Naive thymus-derived CD4-positive, alpha-beta T cell (primary cell): ENCODE results near the gene SYNPO. TPM values are rescaled to one million over a fixed set of nuclear protein-coding genes. Genes with fewer than 3 reads are reported as not detected.
A peak's percentile ranks its signal among the peaks of the same experiment; 100 is the strongest.

Experiments
- ATAC-seq: fragments of 150-1000 bp; cut with Tn5 transposase; 2 replicates; pipeline ENCODE4 v1.10.0; 2021; ENCODE audit warnings: mild to moderate bottlenecking, moderate library complexity
- CTCF ChIA-PET: fragments of 350-600 bp; sonication (Branson Sonifier 250); formaldehyde crosslinking; loops from one replicate; lab custom pipeline; 2021; ENCODE audit warnings: antibody characterized with exemption; lab: Charles Lee
- POLR2A ChIA-PET: fragments of 350-600 bp; sonication (Branson Sonifier 250); formaldehyde crosslinking; loops from one replicate; lab custom pipeline; 2021; ENCODE audit warnings: antibody characterized with exemption, inconsistent platforms; lab: Charles Lee
- DNase-seq, 9 donors: peaks; one replicate each; pipeline versions ENCODE4 v3.0.0 to v3.0.0-alpha.2; 2020 to 2022; ENCODE audit warnings: mixed read lengths in 1 of 9
- H3K27ac ChIP-seq: one replicate; pipeline ENCODE4 v1.7.0; 2013; ENCODE audit warnings: mild to moderate bottlenecking, low read depth, low read length, moderate library complexity
- H3K27me3 ChIP-seq, 2 donors: one replicate each; pipeline ENCODE4 v1.7.0; 2013; ENCODE audit warnings: low read length in 2 of 2, mild to moderate bottlenecking in 2 of 2, moderate library complexity in 2 of 2; ENCODE audit not compliant: control insufficient read depth in 2 of 2, insufficient read depth in 2 of 2
- H3K36me3 ChIP-seq, 3 experiments: 1 replicate in 2 of 3; 2 replicates in 1 of 3; pipeline ENCODE4 v1.7.0; 2013; ENCODE audit warnings: low read length in 3 of 3, mild to moderate bottlenecking in 3 of 3, moderate library complexity in 1 of 3; ENCODE audit not compliant: insufficient read depth in 3 of 3, control insufficient read depth in 2 of 3
- H3K4me1 ChIP-seq, 2 donors: one replicate each; pipeline ENCODE4 v1.7.0; 2013; ENCODE audit warnings: low read length in 2 of 2, mild to moderate bottlenecking in 2 of 2, moderate library complexity in 1 of 2; ENCODE audit not compliant: control insufficient read depth in 2 of 2, insufficient read depth in 2 of 2
- H3K4me3 ChIP-seq: 2 replicates; pipeline ENCODE4 v1.7.0; 2013; ENCODE audit warnings: mild to moderate bottlenecking, low read length
- H3K9me3 ChIP-seq, 3 experiments: 1 replicate in 2 of 3; 2 replicates in 1 of 3; pipeline ENCODE4 v1.7.0; 2013; ENCODE audit warnings: low read length in 3 of 3; ENCODE audit not compliant: control insufficient read depth in 2 of 3
- H3K27ac Mint-ChIP-seq, 9 donors: one replicate each; pipeline ENCODE4 v1.8.0; 2020 to 2022; ENCODE audit warnings: mixed read lengths in 9 of 9, mild to moderate bottlenecking in 8 of 9, moderate library complexity in 5 of 9, inconsistent platforms in 2 of 9
- H3K27me3 Mint-ChIP-seq, 5 donors: one replicate each; pipeline ENCODE4 v1.8.0; 2021 to 2022; ENCODE audit warnings: mixed read lengths in 5 of 5, mild to moderate bottlenecking in 1 of 5
- H3K36me3 Mint-ChIP-seq, 5 donors: one replicate each; pipeline ENCODE4 v1.8.0; 2020 to 2022; ENCODE audit warnings: mixed read lengths in 5 of 5, mild to moderate bottlenecking in 3 of 5, inconsistent platforms in 1 of 5
- H3K4me1 Mint-ChIP-seq, 7 donors: one replicate each; pipeline ENCODE4 v1.8.0; 2020 to 2022; ENCODE audit warnings: mixed read lengths in 7 of 7, mild to moderate bottlenecking in 3 of 7, inconsistent platforms in 1 of 7
- H3K4me3 Mint-ChIP-seq, 10 donors: one replicate each; pipeline ENCODE4 v1.8.0; 2020 to 2022; ENCODE audit warnings: mild to moderate bottlenecking in 10 of 10, mixed read lengths in 10 of 10, moderate library complexity in 6 of 10, inconsistent platforms in 2 of 10
- H3K9me3 Mint-ChIP-seq, 11 donors: one replicate each; pipeline ENCODE4 v1.8.0; 2020 to 2022; ENCODE audit warnings: mixed read lengths in 11 of 11, mild to moderate bottlenecking in 4 of 11, inconsistent platforms in 1 of 11, moderate library complexity in 1 of 11
- intact Hi-C, 2 donors: fragments of 100-400 bp; cut with micrococcal nuclease; formaldehyde crosslinking; loops; one replicate each; pipeline ENCODE4 v1.15.1; 2023
- polyA plus RNA-seq, 2 donors: library from polyadenylated mRNA; unstranded; fragments of 300-500 nt; fragmentation: Illumina TruSeq; gene quantifications; one replicate each; pipeline ENCODE4 v1.2.3, GENCODE V29; 2021
- total RNA-seq, 6 experiments: library from RNA in 5 of 6; stranded (reverse) in 5 of 6; gene quantifications; 1 replicate in 5 of 6; 2 replicates in 1 of 6; pipeline ENCODE4 v1.2.3 and lab custom pipeline; 2021 to 2026

The SYNPO gene
- total and polyA plus RNA-seq, 7 experiments from 2014 or later, result 0.07 to 0.59 (median 0.12) TPM; not detected in 3

DNA sequence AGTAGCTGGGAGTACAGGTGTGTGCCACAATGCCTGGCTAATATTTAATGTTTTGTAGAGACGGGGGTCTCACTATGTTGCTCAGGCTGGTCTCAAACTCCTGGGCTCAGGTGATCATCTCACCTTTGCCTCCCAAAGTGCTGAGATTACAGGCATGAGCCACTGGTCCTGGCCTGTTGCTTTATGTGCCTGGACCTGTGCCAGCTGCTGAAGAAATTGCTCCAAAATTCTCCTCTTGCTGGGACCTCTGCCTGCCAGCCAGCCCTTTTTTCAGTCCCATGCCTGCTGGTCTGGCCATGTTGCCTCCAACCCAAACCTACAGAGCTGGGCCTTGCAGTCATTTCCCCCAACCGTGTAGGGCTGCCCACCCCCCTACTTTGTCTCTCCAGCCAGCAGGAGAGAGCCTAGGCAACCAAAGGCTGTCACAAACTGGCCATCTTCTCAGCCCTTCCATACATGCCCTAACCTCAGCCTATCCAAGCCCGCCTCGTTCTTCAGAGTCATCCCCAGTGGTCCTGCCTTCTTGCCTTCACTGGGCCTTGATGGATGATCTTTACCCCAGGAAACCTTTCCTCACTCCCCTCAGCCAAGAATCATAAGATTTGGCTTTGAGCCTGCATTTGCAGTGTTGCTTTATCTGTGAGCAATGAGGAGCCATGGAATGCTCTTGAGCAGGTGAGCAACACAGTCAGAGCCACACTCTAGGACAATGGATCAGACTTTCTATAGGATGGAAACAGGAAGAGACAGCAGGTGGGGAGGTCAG is 27.4 kb upstream of the SYNPO start:
- Histone ChIP-seq H3K36me3 (no peaks in the 10 kb centered on the region), H3K9me3 (no peaks in the 10 kb centered on the region), H3K4me3 (no peak overlapping the region), H3K27me3 (no peaks in the 10 kb centered on the region), H3K27ac (no peak overlapping the region), H3K4me1 (no peaks in the 10 kb centered on the region)
- POLR2A ChIA-PET, result no interaction called here
- H3K36me3 Mint-ChIP-seq, result no peaks in the 10 kb centered on the region
- H3K4me1 Mint-ChIP-seq, result no peaks in the 10 kb centered on the region
- peaks cover 0 to 7% (median 0%) of the 10 kb centered on the region in 5 donors for H3K27me3 Mint-ChIP-seq
- ATAC-seq (no peak), DNase-seq (no peak)
- CTCF ChIA-PET, result interaction anchor here (0.5 kb wide), 1 partner anchor 48 kb away, joined by 3 read pairs; no protein-coding TSS in a partner anchor
- intact Hi-C loops, result no loop called here
- H3K27ac Mint-ChIP-seq, result no peak overlapping the region
- H3K4me3 Mint-ChIP-seq, result no peak overlapping the region
- no peaks in the 10 kb centered on the region for H3K9me3 Mint-ChIP-seq

DNA sequence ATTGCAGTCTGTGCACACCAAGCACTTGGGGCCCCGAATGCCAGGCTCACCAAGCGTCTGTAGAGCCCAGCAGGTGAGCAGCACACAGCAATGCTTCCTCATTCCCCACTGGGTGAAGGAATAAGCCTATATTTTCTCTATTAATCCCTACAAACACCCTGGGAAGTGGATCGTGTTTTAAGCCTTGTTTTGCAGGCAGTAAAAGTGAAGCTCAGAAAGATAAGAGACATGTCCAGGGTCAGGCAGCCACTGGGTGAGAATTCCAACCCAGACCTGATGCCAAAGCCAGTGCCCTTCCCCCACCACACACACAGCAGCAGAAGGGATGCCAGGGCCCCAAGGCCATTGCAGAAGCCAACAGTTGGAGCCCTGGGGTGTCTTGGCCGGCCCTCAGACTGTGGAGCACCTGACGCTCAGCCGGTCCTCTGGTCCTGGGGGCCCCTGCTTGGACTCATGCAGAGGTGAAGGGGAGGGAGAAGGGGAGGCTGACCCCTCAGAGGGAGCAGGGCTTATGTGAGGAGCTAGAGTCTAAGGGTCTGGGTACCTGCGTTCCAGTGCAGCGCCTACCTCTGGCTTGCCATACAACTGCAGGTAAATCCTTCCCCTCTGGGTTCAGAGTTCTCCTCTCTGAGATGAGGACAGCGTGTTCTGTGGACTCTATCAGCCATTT is 26.3 kb upstream of the SYNPO start:
- DNase-seq, result no peak
- Mint-ChIP-seq H3K9me3 (no peaks in the 10 kb centered on the region), H3K36me3 (no peaks in the 10 kb centered on the region), H3K27me3 (peaks cover 0 to 7% (median 0%) of the 10 kb centered on the region in 5 donors), H3K4me3 (no peak overlapping the region), H3K27ac (peak overlapping the region in 1 of 9 donors; percentile 59), H3K4me1 (no peaks in the 10 kb centered on the region)
- Histone ChIP-seq H3K36me3 (no peaks in the 10 kb centered on the region), H3K27ac (no peak overlapping the region), H3K27me3 (no peaks in the 10 kb centered on the region), H3K9me3 (no peaks in the 10 kb centered on the region), H3K4me3 (no peak overlapping the region), H3K4me1 (no peaks in the 10 kb centered on the region)
- CTCF ChIA-PET, result no interaction called here
- intact Hi-C loops, result no loop called here
- no peak for ATAC-seq
- POLR2A ChIA-PET, result no interaction called here

DNA sequence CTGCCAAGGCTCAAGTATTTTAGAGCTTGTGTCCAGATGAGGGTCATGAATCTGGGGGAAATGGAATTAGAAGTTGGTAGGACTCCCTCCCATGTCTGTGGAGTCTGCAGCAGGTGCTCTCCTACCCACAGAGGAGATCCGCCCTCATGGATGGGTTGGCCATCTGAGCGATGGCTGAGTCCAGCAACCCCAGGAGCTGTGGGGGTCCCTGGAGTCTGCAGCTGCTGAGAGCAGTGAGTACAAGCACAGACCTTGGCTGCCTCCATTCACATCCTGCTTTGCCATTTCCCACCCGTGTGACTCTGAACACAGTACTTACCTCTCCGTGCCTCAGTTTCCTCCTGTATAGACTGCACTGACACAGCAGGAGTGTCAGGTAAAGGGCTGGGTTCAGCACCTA is 25.8 kb upstream of the SYNPO start:
- intact Hi-C loops, result no loop called here
- ATAC-seq (no peak), DNase-seq (no peak)
- Histone ChIP-seq H3K9me3 (no peaks in the 10 kb centered on the region), H3K27ac (no peak overlapping the region), H3K4me1 (no peaks in the 10 kb centered on the region), H3K4me3 (no peak overlapping the region), H3K27me3 (no peaks in the 10 kb centered on the region), H3K36me3 (no peaks in the 10 kb centered on the region)
- Mint-ChIP-seq H3K27ac (no peak overlapping the region), H3K36me3 (no peaks in the 10 kb centered on the region), H3K9me3 (no peaks in the 10 kb centered on the region), H3K27me3 (peaks cover 0 to 7% (median 0%) of the 10 kb centered on the region in 5 donors), H3K4me3 (no peak overlapping the region), H3K4me1 (no peaks in the 10 kb centered on the region)
- ChIA-PET POLR2A (no interaction called here), CTCF (no interaction called here)

DNA sequence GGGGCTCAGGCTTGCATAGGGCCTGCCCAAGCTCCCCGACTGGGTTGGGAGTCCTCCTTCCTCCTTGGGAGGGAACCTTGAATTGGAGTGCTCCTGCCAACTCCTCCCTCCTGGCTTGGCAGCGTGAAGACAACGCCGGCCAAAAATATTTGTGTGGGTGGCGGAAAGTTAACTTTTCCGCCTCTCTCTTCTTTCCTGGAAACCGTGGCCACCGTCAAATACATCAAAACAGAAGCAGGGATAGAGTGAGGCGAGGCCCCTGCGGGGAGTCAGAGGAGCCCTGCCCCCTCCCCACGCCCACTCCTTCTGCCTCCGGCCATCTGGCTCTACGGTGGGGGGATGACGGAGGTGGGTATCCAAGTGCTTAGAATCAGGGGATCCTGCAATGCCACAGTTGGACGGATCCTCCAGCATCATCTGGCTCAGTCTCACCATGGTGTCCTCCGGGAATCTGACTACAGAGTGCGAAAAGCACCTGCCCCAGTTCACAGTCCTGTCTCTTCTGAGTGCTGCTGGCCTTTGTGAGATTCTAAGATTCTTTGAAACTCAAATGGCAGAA is 25.2 kb upstream of the SYNPO start:
- no peak overlapping the region for H3K4me3 ChIP-seq
- H3K27me3 ChIP-seq, result no peaks in the 10 kb centered on the region
- Mint-ChIP-seq H3K36me3 (no peaks in the 10 kb centered on the region), H3K27me3 (peaks cover 0 to 7% (median 0%) of the 10 kb centered on the region in 5 donors), H3K27ac (no peak overlapping the region), H3K4me1 (no peaks in the 10 kb centered on the region), H3K4me3 (no peak overlapping the region), H3K9me3 (no peaks in the 10 kb centered on the region)
- H3K9me3 ChIP-seq, result no peaks in the 10 kb centered on the region
- no peak for ATAC-seq
- intact Hi-C loops, result no loop called here
- no peaks in the 10 kb centered on the region for H3K4me1 ChIP-seq
- no peak overlapping the region for H3K27ac ChIP-seq
- no peaks in the 10 kb centered on the region for H3K36me3 ChIP-seq
- CTCF ChIA-PET, result no interaction called here
- DNase-seq, result no peak
- POLR2A ChIA-PET, result no interaction called here

DNA sequence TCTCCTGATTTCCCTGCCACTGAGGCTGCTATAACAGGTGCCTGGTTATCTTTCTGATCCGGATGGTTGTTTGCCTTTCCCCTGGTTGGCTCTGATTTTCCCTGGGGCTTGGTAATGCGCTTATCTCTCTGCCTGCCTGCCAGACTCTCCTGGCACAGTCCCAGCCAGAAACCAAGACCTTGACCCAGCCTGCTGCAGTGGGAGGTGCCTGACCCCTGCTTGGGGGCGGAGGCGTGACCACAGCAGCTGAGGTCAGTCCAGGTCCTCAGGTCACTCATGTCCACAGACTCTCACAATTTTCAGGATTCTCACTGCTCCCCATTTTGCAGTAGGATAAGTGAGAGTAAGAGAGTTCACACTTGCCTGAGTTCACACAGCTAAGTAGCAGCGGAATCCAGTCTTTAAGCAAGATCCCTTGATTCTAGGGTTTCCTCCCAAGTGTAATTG is 24.4 kb upstream of the SYNPO start:
- H3K36me3 Mint-ChIP-seq, result no peaks in the 10 kb centered on the region
- H3K27ac ChIP-seq, result no peak overlapping the region
- no peak overlapping the region for H3K4me3 Mint-ChIP-seq
- POLR2A ChIA-PET, result no interaction called here
- no peaks in the 10 kb centered on the region for H3K4me1 ChIP-seq
- H3K27ac Mint-ChIP-seq, result no peak overlapping the region
- H3K36me3 ChIP-seq, result no peaks in the 10 kb centered on the region
- no peaks in the 10 kb centered on the region for H3K27me3 ChIP-seq
- H3K27me3 Mint-ChIP-seq, result peaks cover 0 to 7% (median 0%) of the 10 kb centered on the region in 5 donors
- no peak overlapping the region for H3K4me3 ChIP-seq
- no peaks in the 10 kb centered on the region for H3K4me1 Mint-ChIP-seq
- CTCF ChIA-PET, result no interaction called here
- intact Hi-C loops, result no loop called here
- H3K9me3 Mint-ChIP-seq, result no peaks in the 10 kb centered on the region
- H3K9me3 ChIP-seq, result no peaks in the 10 kb centered on the region
- ATAC-seq, result no peak
- no peak for DNase-seq

DNA sequence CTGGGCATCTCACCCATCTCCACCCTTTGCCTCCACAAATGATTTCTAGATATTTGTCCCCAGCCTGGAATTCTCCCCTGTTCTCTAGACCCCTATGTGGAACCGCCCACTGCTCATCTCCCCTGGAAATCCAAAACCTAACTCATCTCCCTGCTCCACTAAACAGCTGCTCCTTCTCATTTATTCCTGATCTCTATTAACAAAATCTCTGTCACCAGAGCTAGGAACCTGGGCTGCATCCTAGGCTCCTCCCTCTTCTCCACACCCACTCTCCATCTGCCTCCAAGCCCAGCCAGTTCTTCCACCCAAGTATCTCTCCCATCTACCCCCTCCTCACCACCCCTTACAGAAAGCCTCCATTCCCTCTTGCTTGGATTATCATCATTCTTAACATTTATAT is 24.0 kb upstream of the SYNPO start:
- H3K27me3 ChIP-seq, result no peaks in the 10 kb centered on the region
- no peak overlapping the region for H3K27ac Mint-ChIP-seq
- intact Hi-C loops, result no loop called here
- H3K4me1 Mint-ChIP-seq, result no peaks in the 10 kb centered on the region
- no peaks in the 10 kb centered on the region for H3K36me3 ChIP-seq
- CTCF ChIA-PET, result no interaction called here
- H3K4me3 Mint-ChIP-seq, result no peak overlapping the region
- ATAC-seq (no peak), DNase-seq (no peak)
- POLR2A ChIA-PET, result no interaction called here
- H3K9me3 ChIP-seq, result no peaks in the 10 kb centered on the region
- H3K9me3 Mint-ChIP-seq, result no peaks in the 10 kb centered on the region
- H3K4me3 ChIP-seq, result no peak overlapping the region
- H3K27ac ChIP-seq, result no peak overlapping the region
- peaks cover 0 to 7% (median 0%) of the 10 kb centered on the region in 5 donors for H3K27me3 Mint-ChIP-seq
- no peaks in the 10 kb centered on the region for H3K36me3 Mint-ChIP-seq
- H3K4me1 ChIP-seq, result no peaks in the 10 kb centered on the region
